H9 (cell line): Measurements from ENCODE around the gene PDE6G. TPM values are rescaled to one million over a fixed set of nuclear protein-coding genes. Genes with fewer than 3 reads are reported as not detected.

Experiments used
- DNase-seq: peaks from one replicate; pipeline ENCODE4 v3.0.0-alpha.2; 2017
- H2AFZ ChIP-seq: one replicate; pipeline ENCODE4 v1.6.1; 2013; ENCODE audit warnings: mild to moderate bottlenecking, low read length, control low read depth, moderate library complexity
- H2AK5ac ChIP-seq: 2 replicates; pipeline ENCODE4 v1.6.1; 2013; ENCODE audit warnings: low read length, control low read depth, mixed read lengths; ENCODE audit not compliant: insufficient read length
- H2BK120ac ChIP-seq: one replicate; pipeline ENCODE4 v1.6.1; 2013; ENCODE audit warnings: low read depth, mild to moderate bottlenecking, low read length, control low read depth, inconsistent platforms; ENCODE audit not compliant: poor library complexity, severe bottlenecking
- H2BK12ac ChIP-seq: 2 replicates; pipeline ENCODE4 v1.6.1; 2013; ENCODE audit warnings: low read length, control low read depth, mixed read lengths, low read depth; ENCODE audit not compliant: insufficient read length
- H2BK15ac ChIP-seq: 2 replicates; pipeline ENCODE4 v1.6.1; 2013; ENCODE audit warnings: low read depth, low read length, control low read depth
- H2BK20ac ChIP-seq: one replicate; pipeline ENCODE4 v1.6.1; 2013; ENCODE audit warnings: low read depth, mild to moderate bottlenecking, low read length, control low read depth, inconsistent platforms; ENCODE audit not compliant: poor library complexity, severe bottlenecking
- H2BK5ac ChIP-seq: 2 replicates; pipeline ENCODE4 v1.6.1; 2013; ENCODE audit warnings: low read length, control low read depth, mixed read lengths; ENCODE audit not compliant: insufficient read length
- H3K14ac ChIP-seq: 2 replicates; pipeline ENCODE4 v1.6.1; 2013; ENCODE audit warnings: low read length, control low read depth; ENCODE audit not compliant: insufficient read depth
- H3K18ac ChIP-seq: 2 replicates; pipeline ENCODE4 v1.6.1; 2013; ENCODE audit warnings: low read depth, mild to moderate bottlenecking, mixed read lengths, low read length, control low read depth; ENCODE audit not compliant: insufficient read length
- H3K23ac ChIP-seq: 2 replicates; pipeline ENCODE4 v1.6.1; 2013; ENCODE audit warnings: low read length, control low read depth, mixed read lengths, low read depth; ENCODE audit not compliant: insufficient read length
- H3K23me2 ChIP-seq: 2 replicates; pipeline ENCODE4 v1.6.1; 2013; ENCODE audit warnings: low read depth, mild to moderate bottlenecking, mixed read lengths, low read length, control low read depth; ENCODE audit not compliant: insufficient read length, poor library complexity, severe bottlenecking
- H3K27ac ChIP-seq: 2 replicates; pipeline ENCODE4 v1.5.1; 2013; ENCODE audit warnings: low read length, control low read depth, mixed read lengths, low read depth; ENCODE audit not compliant: insufficient read length
- H3K27me3 ChIP-seq: 2 replicates; pipeline ENCODE4 v1.6.1; 2013; ENCODE audit warnings: low read length, control low read depth, inconsistent platforms; ENCODE audit not compliant: insufficient read depth
- H3K4ac ChIP-seq: 2 replicates; pipeline ENCODE4 v1.6.1; 2013; ENCODE audit warnings: low read depth, mild to moderate bottlenecking, control low read depth, inconsistent platforms, low read length, moderate library complexity
- H3K4me1 ChIP-seq: 2 replicates; pipeline ENCODE4 v1.6.1; 2013; ENCODE audit warnings: low read length, control low read depth, inconsistent platforms; ENCODE audit not compliant: insufficient read depth
- H3K4me2 ChIP-seq: 2 replicates; pipeline ENCODE4 v1.6.1; 2013; ENCODE audit warnings: low read length, control low read depth, mixed read lengths; ENCODE audit not compliant: insufficient read length, insufficient read depth
- H3K56ac ChIP-seq: 2 replicates; pipeline ENCODE4 v1.6.1; 2013; ENCODE audit warnings: low read depth, mild to moderate bottlenecking, mixed read lengths, low read length, control low read depth; ENCODE audit not compliant: insufficient read length
- H3K79me1 ChIP-seq: 2 replicates; pipeline ENCODE4 v1.6.1; 2013; ENCODE audit warnings: low read depth, mild to moderate bottlenecking, moderate library complexity, low read length, control low read depth, inconsistent platforms; ENCODE audit not compliant: insufficient read depth, poor library complexity, severe bottlenecking
- H3K79me2 ChIP-seq: 2 replicates; pipeline ENCODE4 v1.6.1; 2013; ENCODE audit warnings: low read length, control low read depth, inconsistent platforms; ENCODE audit not compliant: insufficient read depth
- H3K9ac ChIP-seq: 2 replicates; pipeline ENCODE4 v1.6.1; 2013; ENCODE audit warnings: low read length, control low read depth, mixed read lengths; ENCODE audit not compliant: insufficient read length; ENCODE audit errors: extremely low read depth
- H3K9me3 ChIP-seq: one replicate; pipeline ENCODE4 v1.6.1; 2013; ENCODE audit warnings: low read depth, low read length, inconsistent platforms; ENCODE audit not compliant: control insufficient read depth
- H3T11ph ChIP-seq: one replicate; pipeline ENCODE4 v1.6.1; 2013; ENCODE audit warnings: mild to moderate bottlenecking, low read length, control low read depth, inconsistent platforms
- H4K20me1 ChIP-seq: one replicate; pipeline ENCODE4 v1.6.1; 2013; ENCODE audit not compliant: control insufficient read depth, insufficient read length, insufficient read depth
- H4K5ac ChIP-seq: 2 replicates; pipeline ENCODE4 v1.6.1; 2013; ENCODE audit warnings: low read depth, mild to moderate bottlenecking, mixed read lengths, low read length, control low read depth; ENCODE audit not compliant: insufficient read length
- H4K8ac ChIP-seq: replicated peaks from 2 replicates; pipeline ENCODE4 v1.6.1; 2013; ENCODE audit warnings: low read length, control low read depth, mixed read lengths, low read depth; ENCODE audit not compliant: insufficient read length
- H4K91ac ChIP-seq: 2 replicates; pipeline ENCODE4 v1.6.1; 2013; ENCODE audit warnings: low read depth, mild to moderate bottlenecking, moderate library complexity, mixed read lengths, low read length, control low read depth; ENCODE audit not compliant: insufficient read length
- H3K27ac Mint-ChIP-seq, 3 experiments: 2 replicates in 2 of 3; 3 replicates in 1 of 3; pipeline ENCODE4 v1.8.0; 2020 to 2021; ENCODE audit warnings: mixed read lengths in 3 of 3, mild to moderate bottlenecking in 1 of 3, moderate library complexity in 1 of 3
- H3K27me3 Mint-ChIP-seq: 2 replicates; pipeline ENCODE4 v1.8.0; 2021; ENCODE audit warnings: low read depth, mild to moderate bottlenecking, moderate library complexity, mixed read lengths
- H3K36me3 Mint-ChIP-seq, 3 experiments: 2 replicates in 2 of 3; 3 replicates in 1 of 3; pipeline ENCODE4 v1.8.0; 2020 to 2021; ENCODE audit warnings: low read depth in 3 of 3, mixed read lengths in 3 of 3; ENCODE audit not compliant: insufficient read depth in 1 of 3
- H3K4me1 Mint-ChIP-seq, 2 experiments: 2 replicates each; pipeline ENCODE4 v1.8.0; 2020; ENCODE audit warnings: mixed read lengths in 2 of 2
- H3K4me3 Mint-ChIP-seq, 2 experiments: 2 replicates in 1 of 2; 3 replicates in 1 of 2; pipeline ENCODE4 v1.8.0; 2020 to 2021; ENCODE audit warnings: mild to moderate bottlenecking in 2 of 2, mixed read lengths in 2 of 2, moderate library complexity in 1 of 2
- H3K9me3 Mint-ChIP-seq, 2 experiments: 2 replicates in 1 of 2; 3 replicates in 1 of 2; pipeline ENCODE4 v1.8.0; 2020; ENCODE audit warnings: mild to moderate bottlenecking in 2 of 2, mixed read lengths in 2 of 2, moderate library complexity in 1 of 2
- WGBS: extraction: QIAGEN DNeasy Blood & Tissue Kit; methylation state at CpG from one replicate; pipeline ENCODE4 v1.1.7; 2013; ENCODE audit warnings: missing lambda C conversion rate, low lambda C conversion rate, mixed read lengths; ENCODE audit not compliant: insufficient read length; ENCODE audit errors: extremely low coverage; 5-methylcytosine and 5-hydroxymethylcytosine counted together
- total RNA-seq: library from RNA; stranded (reverse); gene quantifications from 2 replicates; pipeline ENCODE4 v1.2.1, GENCODE V29; 2021
- TF ChIP-seq, protein P1 (sequence below): fragments of 200-600 bp; sonication (generic); conservative IDR thresholded peaks from 3 replicates; pipeline ENCODE4 v1.8.0; 2021; ENCODE audit warnings: antibody characterized with exemption, mild to moderate bottlenecking

Gene PDE6G
- total RNA-seq, 1 experiment from 2014 or later, result 5.7 TPM

DNA sequence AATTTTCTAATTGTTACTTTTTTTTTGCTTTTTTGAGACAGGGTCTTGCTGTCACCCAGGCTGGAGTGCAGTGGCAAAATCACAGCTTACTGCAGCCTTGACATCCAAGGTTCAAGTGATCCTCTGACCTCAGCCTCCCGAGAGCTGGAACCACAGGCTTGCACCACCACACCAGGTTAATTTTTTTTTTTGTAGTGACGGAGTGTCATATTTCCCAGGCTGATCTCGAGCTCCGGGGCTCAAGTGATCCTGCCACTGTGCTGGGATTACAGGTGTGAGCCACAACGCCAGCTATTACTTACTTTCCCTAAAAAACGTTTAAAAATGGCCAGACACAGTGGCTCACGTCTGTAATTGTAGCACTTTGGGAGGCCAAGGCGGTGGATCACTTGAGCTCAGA is 26.1 kb downstream of the PDE6G start:
- Histone ChIP-seq H2BK12ac (no peak overlapping the region), H2BK5ac (no peak overlapping the region), H3K23ac (no peak overlapping the region), H4K20me1 (no peaks in the 10 kb centered on the region), H3K4me1 (no peaks in the 10 kb centered on the region), H3K4me2 (no peak overlapping the region), H3K4ac (no peak overlapping the region), H3K9ac (no peak overlapping the region), H4K8ac (no peak overlapping the region), H2BK15ac (no peak overlapping the region), H3K14ac (no peak overlapping the region), H3K18ac (no peak overlapping the region), H3K79me2 (peaks cover 9% of the 10 kb centered on the region; the same call in 1 of the 2 replicates), H3K27ac (no peak overlapping the region), H3K79me1 (peaks cover 4% of the 10 kb centered on the region), H3K27me3 (no peaks in the 10 kb centered on the region), H4K91ac (no peak overlapping the region), H3K9me3 (no peaks in the 10 kb centered on the region), H3K23me2 (no peaks in the 10 kb centered on the region), H3T11ph (no peak overlapping the region), H2BK20ac (no peak overlapping the region), H2BK120ac (no peak overlapping the region), H2AFZ (no peak overlapping the region), H2AK5ac (no peak overlapping the region), H3K56ac (no peak overlapping the region), H4K5ac (no peak overlapping the region)
- Mint-ChIP-seq H3K27me3 (no peaks in the 10 kb centered on the region), H3K36me3 (peaks cover 43 to 63% (median 60%) of the 10 kb centered on the region in 3 experiments; a peak in 6 of 7 replicates), H3K27ac (peak overlapping the region in 2 of 3 experiments; percentile 28 to 70; a peak in 2 of 7 replicates), H3K4me3 (no peak overlapping the region; a peak in 1 of 5 replicates), H3K9me3 (no peaks in the 10 kb centered on the region), H3K4me1 (peaks cover 4 to 5% of the 10 kb centered on the region in 2 experiments; a peak in 2 of 4 replicates)
- no CpG with 5 or more reads among the region's 8 CpGs for WGBS
- no peak for DNase-seq
- TF ChIP-seq, protein P1, sequence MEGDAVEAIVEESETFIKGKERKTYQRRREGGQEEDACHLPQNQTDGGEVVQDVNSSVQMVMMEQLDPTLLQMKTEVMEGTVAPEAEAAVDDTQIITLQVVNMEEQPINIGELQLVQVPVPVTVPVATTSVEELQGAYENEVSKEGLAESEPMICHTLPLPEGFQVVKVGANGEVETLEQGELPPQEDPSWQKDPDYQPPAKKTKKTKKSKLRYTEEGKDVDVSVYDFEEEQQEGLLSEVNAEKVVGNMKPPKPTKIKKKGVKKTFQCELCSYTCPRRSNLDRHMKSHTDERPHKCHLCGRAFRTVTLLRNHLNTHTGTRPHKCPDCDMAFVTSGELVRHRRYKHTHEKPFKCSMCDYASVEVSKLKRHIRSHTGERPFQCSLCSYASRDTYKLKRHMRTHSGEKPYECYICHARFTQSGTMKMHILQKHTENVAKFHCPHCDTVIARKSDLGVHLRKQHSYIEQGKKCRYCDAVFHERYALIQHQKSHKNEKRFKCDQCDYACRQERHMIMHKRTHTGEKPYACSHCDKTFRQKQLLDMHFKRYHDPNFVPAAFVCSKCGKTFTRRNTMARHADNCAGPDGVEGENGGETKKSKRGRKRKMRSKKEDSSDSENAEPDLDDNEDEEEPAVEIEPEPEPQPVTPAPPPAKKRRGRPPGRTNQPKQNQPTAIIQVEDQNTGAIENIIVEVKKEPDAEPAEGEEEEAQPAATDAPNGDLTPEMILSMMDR, result no peak
